Adrenal gland (tissue), 5 donors: ENCODE results near the gene PLK5.

Source experiments
- POLR2A ChIP-seq, 2 donors: fragments of 450-650 bp; IDR thresholded peaks; one replicate each; pipeline ENCODE4 v1.6.1; 2017; ENCODE audit warnings: antibody characterized with exemption in 2 of 2, mild to moderate bottlenecking in 2 of 2, moderate library complexity in 1 of 2
- TF ChIP-seq, protein P1 (sequence below), 6 experiments: fragments of 450-650 bp in 4 of 6; fragments of 200-600 bp in 2 of 6; sonication (generic) in 1 of 6; IDR thresholded peaks; 1 replicate in 5 of 6; 2 replicates in 1 of 6; pipeline versions ENCODE4 v1.5.1 to v1.8.0; 2016 to 2021; ENCODE audit warnings: antibody characterized with exemption in 6 of 6, mild to moderate bottlenecking in 2 of 6, moderate library complexity in 1 of 6
- donor health status: DM: no; HTN: no; CAD: no.

DNA sequence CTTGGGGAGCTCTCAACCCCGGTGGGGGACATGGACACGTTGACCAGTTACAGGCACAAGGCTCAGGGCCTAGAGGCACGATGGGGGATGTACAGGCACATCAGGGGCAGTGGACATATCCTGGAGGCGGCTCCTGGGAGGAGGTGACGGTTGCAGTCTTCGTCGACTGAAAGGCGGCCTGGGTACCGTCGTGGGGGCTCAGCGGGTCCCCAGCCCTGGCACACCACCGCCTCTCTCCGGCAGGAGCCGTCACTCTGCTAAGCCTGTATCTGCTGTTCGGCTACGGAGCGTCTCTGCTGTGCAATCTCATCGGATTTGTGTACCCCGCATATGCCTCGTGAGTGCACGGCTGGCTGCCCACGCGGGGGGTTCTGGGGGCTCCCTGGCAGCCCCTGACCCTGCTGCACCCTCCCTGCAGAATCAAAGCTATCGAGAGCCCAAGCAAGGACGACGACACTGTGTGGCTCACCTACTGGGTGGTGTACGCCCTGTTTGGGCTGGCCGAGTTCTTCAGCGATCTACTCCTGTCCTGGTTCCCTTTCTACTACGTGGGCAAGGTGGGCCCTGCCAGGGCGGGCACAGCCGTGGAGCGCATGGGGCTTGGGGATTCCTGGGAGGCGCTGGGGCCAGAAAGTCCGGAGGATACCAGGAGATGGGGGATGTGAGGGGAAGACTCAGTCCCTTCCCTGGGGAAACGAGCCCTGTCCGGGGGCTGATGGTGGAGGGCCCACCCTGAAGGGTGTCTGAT lies 28.7 kb upstream of the PLK5 start:
- TF ChIP-seq, protein P1, sequence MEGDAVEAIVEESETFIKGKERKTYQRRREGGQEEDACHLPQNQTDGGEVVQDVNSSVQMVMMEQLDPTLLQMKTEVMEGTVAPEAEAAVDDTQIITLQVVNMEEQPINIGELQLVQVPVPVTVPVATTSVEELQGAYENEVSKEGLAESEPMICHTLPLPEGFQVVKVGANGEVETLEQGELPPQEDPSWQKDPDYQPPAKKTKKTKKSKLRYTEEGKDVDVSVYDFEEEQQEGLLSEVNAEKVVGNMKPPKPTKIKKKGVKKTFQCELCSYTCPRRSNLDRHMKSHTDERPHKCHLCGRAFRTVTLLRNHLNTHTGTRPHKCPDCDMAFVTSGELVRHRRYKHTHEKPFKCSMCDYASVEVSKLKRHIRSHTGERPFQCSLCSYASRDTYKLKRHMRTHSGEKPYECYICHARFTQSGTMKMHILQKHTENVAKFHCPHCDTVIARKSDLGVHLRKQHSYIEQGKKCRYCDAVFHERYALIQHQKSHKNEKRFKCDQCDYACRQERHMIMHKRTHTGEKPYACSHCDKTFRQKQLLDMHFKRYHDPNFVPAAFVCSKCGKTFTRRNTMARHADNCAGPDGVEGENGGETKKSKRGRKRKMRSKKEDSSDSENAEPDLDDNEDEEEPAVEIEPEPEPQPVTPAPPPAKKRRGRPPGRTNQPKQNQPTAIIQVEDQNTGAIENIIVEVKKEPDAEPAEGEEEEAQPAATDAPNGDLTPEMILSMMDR (IDR thresholded peaks at IDR 0.05), result no peak
- no peak for TF ChIP-seq POLR2A (IDR thresholded peaks at IDR 0.05)
